HEK293T (cell line): ENCODE data around the gene FLT4.

Experiments
- BHLHE40 ChIP-seq: fragments of 450-650 bp; IDR thresholded peaks from 2 replicates; pipeline ENCODE4 v1.6.1; 2016; ENCODE audit warnings: mild to moderate bottlenecking, moderate library complexity, borderline replicate concordance
- FOXK2 ChIP-seq: fragments of 450-650 bp; IDR thresholded peaks from 2 replicates; pipeline ENCODE4 v1.6.1; 2016; ENCODE audit warnings: mild to moderate bottlenecking
- FOXM1 ChIP-seq: fragments of 450-650 bp; IDR thresholded peaks from 2 replicates; pipeline ENCODE4 v1.6.1; 2017; ENCODE audit warnings: mild to moderate bottlenecking, borderline replicate concordance
- HDGF ChIP-seq: fragments of 450-650 bp; IDR thresholded peaks from 2 replicates; pipeline ENCODE4 v1.6.1; 2017; ENCODE audit warnings: antibody characterized with exemption, borderline replicate concordance
- L3MBTL2 ChIP-seq: fragments of 450-650 bp; conservative IDR thresholded peaks from 2 replicates; pipeline ENCODE4 v1.6.1; 2016; ENCODE audit warnings: mild to moderate bottlenecking
- LEF1 ChIP-seq: fragments of 450-650 bp; IDR thresholded peaks from 2 replicates; pipeline ENCODE4 v1.6.1; 2017; ENCODE audit warnings: mild to moderate bottlenecking, borderline replicate concordance
- NFRKB ChIP-seq: fragments of 450-650 bp; IDR thresholded peaks from 2 replicates; pipeline ENCODE4 v1.6.1; 2016; ENCODE audit warnings: mild to moderate bottlenecking, moderate library complexity
- SP1 ChIP-seq: fragments of 450-650 bp; IDR thresholded peaks from 2 replicates; pipeline ENCODE4 v1.6.1; 2017
- SUZ12 ChIP-seq: fragments of 450-650 bp; IDR thresholded peaks from 2 replicates; pipeline ENCODE4 v1.6.1; 2016; ENCODE audit warnings: mild to moderate bottlenecking
- TF ChIP-seq, protein P1 (sequence below): fragments of 450-650 bp; IDR thresholded peaks from 2 replicates; pipeline ENCODE4 v1.6.1; 2016

DNA sequence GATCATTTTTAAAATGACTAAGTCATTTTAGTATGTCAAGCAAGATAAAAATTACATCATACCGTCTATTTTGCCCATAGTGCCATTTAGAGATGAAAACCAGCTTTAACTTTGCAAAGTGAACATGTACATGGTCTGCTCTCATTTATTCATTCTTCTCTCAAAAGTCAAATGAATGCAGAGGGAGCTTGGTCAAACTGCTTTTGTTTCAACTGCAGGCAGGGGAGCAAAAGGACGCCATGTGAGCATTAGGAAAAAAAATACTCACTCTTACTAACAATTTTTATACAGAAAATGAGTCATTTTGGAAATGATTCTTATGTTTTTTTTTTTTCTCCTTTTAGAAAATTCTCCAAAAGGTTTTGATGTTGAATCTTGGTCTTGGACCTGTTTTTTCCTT, 73.8 kb downstream of the FLT4 start:
- no peak for TF ChIP-seq LEF1
- no peak for TF ChIP-seq BHLHE40
- TF ChIP-seq FOXK2 = no peak
- no peak for TF ChIP-seq SP1
- no peak for TF ChIP-seq FOXM1
- TF ChIP-seq L3MBTL2 = no peak
- no peak for TF ChIP-seq NFRKB
- TF ChIP-seq, protein P1, sequence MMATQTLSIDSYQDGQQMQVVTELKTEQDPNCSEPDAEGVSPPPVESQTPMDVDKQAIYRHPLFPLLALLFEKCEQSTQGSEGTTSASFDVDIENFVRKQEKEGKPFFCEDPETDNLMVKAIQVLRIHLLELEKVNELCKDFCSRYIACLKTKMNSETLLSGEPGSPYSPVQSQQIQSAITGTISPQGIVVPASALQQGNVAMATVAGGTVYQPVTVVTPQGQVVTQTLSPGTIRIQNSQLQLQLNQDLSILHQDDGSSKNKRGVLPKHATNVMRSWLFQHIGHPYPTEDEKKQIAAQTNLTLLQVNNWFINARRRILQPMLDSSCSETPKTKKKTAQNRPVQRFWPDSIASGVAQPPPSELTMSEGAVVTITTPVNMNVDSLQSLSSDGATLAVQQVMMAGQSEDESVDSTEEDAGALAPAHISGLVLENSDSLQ = no peak
- TF ChIP-seq SUZ12 = no peak
- no peak for TF ChIP-seq HDGF
